ENCODE measurements around the gene ICA1L. TPM values are rescaled to one million over a fixed set of nuclear protein-coding genes. Genes with fewer than 3 reads are reported as not detected.

ICA1L gene
- total RNA-seq, 3 donors from 2014 or later, result 9.5 to 14.5 (median 14.4) TPM

DNA sequence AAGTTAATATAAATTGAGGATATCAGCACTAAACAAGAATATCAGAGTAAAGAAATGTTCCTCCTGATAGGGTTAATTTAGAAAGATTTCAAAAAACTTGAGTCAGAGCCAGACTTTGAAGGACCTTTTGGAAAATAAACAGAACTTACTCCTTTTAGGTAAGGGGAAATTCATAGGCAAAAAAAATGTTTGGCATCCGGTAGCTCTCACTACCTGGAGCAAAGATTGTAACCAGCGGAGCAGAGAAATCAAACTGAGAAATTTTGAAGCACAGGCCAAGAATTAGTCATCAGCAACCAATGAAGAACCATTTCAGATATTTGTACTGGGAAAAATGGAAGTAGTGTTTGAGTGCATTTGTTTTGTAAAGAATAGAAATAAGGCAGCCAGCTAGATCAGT lies 113.0 kb downstream of the ICA1L start:
- no peak overlapping the region for H3K27ac ChIP-seq

DNA sequence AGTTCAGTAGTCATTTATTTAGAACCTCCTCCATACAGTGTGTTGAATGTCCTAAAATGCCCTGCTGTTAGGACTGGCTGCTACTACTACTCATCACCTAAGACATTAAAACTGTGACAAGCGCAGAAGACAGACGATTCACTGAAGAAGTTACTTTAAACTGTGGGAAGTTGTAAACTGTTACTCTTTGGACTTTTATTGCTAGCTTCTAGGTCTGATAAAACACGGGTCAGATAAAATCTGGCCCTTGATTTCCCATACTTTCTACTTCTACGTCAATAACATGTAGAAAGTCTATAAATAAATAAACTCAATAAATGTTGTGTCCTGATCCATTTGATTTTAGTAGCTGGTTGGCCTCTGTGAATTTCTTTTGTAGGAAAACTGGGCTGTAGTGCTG lies 113.4 kb downstream of the ICA1L start:
- no peaks in the 10 kb centered on the region for H3K9me3 ChIP-seq
- intact Hi-C loops (cut with DNase I; ENCODE audit: low total_unique reads), result no loop called here
- H3K4me3 ChIP-seq, result no peak overlapping the region
- no peak for TF ChIP-seq POLR2A (IDR thresholded peaks at IDR 0.05)
- TF ChIP-seq, protein P1, sequence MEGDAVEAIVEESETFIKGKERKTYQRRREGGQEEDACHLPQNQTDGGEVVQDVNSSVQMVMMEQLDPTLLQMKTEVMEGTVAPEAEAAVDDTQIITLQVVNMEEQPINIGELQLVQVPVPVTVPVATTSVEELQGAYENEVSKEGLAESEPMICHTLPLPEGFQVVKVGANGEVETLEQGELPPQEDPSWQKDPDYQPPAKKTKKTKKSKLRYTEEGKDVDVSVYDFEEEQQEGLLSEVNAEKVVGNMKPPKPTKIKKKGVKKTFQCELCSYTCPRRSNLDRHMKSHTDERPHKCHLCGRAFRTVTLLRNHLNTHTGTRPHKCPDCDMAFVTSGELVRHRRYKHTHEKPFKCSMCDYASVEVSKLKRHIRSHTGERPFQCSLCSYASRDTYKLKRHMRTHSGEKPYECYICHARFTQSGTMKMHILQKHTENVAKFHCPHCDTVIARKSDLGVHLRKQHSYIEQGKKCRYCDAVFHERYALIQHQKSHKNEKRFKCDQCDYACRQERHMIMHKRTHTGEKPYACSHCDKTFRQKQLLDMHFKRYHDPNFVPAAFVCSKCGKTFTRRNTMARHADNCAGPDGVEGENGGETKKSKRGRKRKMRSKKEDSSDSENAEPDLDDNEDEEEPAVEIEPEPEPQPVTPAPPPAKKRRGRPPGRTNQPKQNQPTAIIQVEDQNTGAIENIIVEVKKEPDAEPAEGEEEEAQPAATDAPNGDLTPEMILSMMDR (IDR thresholded peaks at IDR 0.05), result no peak
- no peak for TF ChIP-seq POLR2AphosphoS5 (IDR thresholded peaks at IDR 0.05)
- DNase-seq (ENCODE audit: low spot score in 2 of 2), result no peak
- H3K27ac ChIP-seq, result no peak overlapping the region
- H3K27me3 ChIP-seq, result no peaks in the 10 kb centered on the region
- no peaks in the 10 kb centered on the region for H3K36me3 ChIP-seq
- no peaks in the 10 kb centered on the region for H3K4me1 ChIP-seq

More for the DNA sequence above, 113.0 kb downstream of the ICA1L start:
- Histone ChIP-seq H3K27me3 (no peaks in the 10 kb centered on the region), H3K4me3 (no peak overlapping the region), H3K9me3 (no peaks in the 10 kb centered on the region), H3K36me3 (no peaks in the 10 kb centered on the region), H3K4me1 (no peaks in the 10 kb centered on the region)
- DNase-seq (ENCODE audit: low spot score in 2 of 2), result no peak
- intact Hi-C loops (cut with DNase I; ENCODE audit: low total_unique reads), result no loop called here
- no peak for TF ChIP-seq POLR2A (IDR thresholded peaks at IDR 0.05)
- TF ChIP-seq, protein P1 (IDR thresholded peaks at IDR 0.05), result no peak
- no peak for TF ChIP-seq POLR2AphosphoS5 (IDR thresholded peaks at IDR 0.05)

DNA sequence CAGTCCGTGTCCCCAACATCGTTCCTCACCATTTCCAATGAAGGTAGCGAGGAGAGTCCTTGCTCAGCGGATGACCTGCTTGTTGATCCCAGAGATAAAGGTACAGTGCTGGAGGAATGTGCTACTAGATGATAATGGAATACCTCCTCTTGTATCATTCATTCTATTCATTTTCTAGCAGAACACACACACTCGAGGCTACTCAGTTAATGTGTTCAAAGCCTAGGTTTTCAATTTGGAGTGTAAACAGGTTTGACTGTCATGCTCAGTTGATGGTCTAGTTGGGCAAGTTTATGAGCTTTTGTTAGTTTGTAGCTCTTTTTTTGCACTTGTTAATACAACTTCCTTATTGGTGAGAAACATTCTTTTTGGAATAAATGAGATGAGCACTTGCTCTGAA lies 114.2 kb downstream of the ICA1L start:
- no peak overlapping the region for H3K4me3 ChIP-seq
- no peak overlapping the region for H3K27ac ChIP-seq
- H3K36me3 ChIP-seq, result no peaks in the 10 kb centered on the region
- H3K9me3 ChIP-seq, result no peaks in the 10 kb centered on the region
- H3K4me1 ChIP-seq, result no peaks in the 10 kb centered on the region
- no peak for DNase-seq (ENCODE audit: low spot score in 2 of 2)
- no peak for TF ChIP-seq POLR2AphosphoS5 (IDR thresholded peaks at IDR 0.05)
- TF ChIP-seq POLR2A (IDR thresholded peaks at IDR 0.05), result no peak
- TF ChIP-seq, protein P1 (IDR thresholded peaks at IDR 0.05), result no peak
- intact Hi-C loops (cut with DNase I; ENCODE audit: low total_unique reads), result no loop called here
- no peaks in the 10 kb centered on the region for H3K27me3 ChIP-seq

DNA sequence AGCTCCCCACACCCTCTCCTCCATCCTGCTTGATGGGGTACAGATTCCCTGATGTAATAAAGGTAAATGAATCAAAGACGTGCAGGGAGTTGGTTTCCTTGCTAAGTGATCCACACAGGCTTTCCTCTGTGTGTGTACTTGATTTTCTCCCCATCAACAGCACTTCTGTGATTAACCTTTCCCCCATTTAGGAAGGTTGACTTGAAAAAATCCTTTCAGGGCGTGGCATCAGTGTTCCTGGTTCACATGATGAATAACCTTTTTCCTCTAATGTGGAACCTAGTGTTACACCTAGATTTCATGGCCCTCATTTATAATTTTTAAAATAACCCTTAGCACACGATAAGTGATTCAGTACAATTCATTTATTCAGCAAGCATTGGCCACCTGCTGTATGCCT lies 115.0 kb downstream of the ICA1L start:
- H3K4me3 ChIP-seq, result no peak overlapping the region

DNA sequence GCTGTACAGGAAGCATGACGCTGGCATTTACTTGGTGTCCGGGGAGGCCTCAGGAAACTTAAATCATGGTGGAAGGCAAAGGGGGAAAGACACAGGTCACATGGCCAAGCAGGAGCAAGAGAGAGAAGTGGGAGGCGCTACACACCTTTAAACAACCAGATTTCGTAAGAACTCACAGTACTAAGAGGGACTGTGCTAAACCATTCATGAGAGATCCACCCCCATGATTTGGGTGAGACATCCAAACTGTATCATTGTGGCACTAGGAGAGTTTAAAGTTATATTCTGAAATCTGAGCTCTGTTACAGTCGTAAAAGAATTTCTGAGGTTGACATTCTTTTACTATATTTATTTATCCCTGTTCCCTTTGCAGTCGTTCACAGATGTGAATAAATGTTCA lies 116.6 kb downstream of the ICA1L start:
- H3K27ac ChIP-seq, result no peak overlapping the region
- DNase-seq (ENCODE audit: low spot score in 2 of 2), result no peak
- intact Hi-C loops (cut with DNase I; ENCODE audit: low total_unique reads), result no loop called here
- no peaks in the 10 kb centered on the region for H3K36me3 ChIP-seq
- no peaks in the 10 kb centered on the region for H3K27me3 ChIP-seq
- H3K9me3 ChIP-seq, result no peaks in the 10 kb centered on the region
- no peak for TF ChIP-seq POLR2AphosphoS5 (IDR thresholded peaks at IDR 0.05)
- TF ChIP-seq, protein P1 (IDR thresholded peaks at IDR 0.05), result no peak
- no peak for TF ChIP-seq POLR2A (IDR thresholded peaks at IDR 0.05)
- no peak overlapping the region for H3K4me3 ChIP-seq
- no peaks in the 10 kb centered on the region for H3K4me1 ChIP-seq

More for the DNA sequence above, 115.0 kb downstream of the ICA1L start:
- Histone ChIP-seq H3K36me3 (no peaks in the 10 kb centered on the region), H3K4me1 (no peaks in the 10 kb centered on the region), H3K9me3 (no peaks in the 10 kb centered on the region), H3K27me3 (no peaks in the 10 kb centered on the region), H3K27ac (no peak overlapping the region)
- DNase-seq (ENCODE audit: low spot score in 2 of 2), result no peak
- intact Hi-C loops (cut with DNase I; ENCODE audit: low total_unique reads), result no loop called here
- TF ChIP-seq, protein P1 (IDR thresholded peaks at IDR 0.05), result no peak
- no peak for TF ChIP-seq POLR2A (IDR thresholded peaks at IDR 0.05)
- no peak for TF ChIP-seq POLR2AphosphoS5 (IDR thresholded peaks at IDR 0.05)
